Peyer's patch (tissue), 4 donors: ENCODE measurements around the gene TRIM14.

Experiments used
- CTCF ChIP-seq, 6 experiments: fragments of 450-650 bp in 4 of 6; fragments of 200-600 bp in 2 of 6; sonication (generic) in 1 of 6; IDR thresholded peaks; one replicate each; pipeline ENCODE4 v1.5.1; 2017 to 2019; ENCODE audit warnings: antibody characterized with exemption in 6 of 6, mild to moderate bottlenecking in 3 of 6, moderate library complexity in 1 of 6
- POLR2A ChIP-seq, 2 donors: fragments of 450-650 bp; IDR thresholded peaks; one replicate each; pipeline ENCODE4 v1.5.1; 2017; ENCODE audit warnings: antibody characterized with exemption in 2 of 2, mild to moderate bottlenecking in 2 of 2, moderate library complexity in 2 of 2

GRCh38 chr9:98086461-98086860 lies 32.6 kb downstream of the TRIM14 start:
- no peak for TF ChIP-seq POLR2A (IDR thresholded peaks at IDR 0.05)
- TF ChIP-seq CTCF (IDR thresholded peaks at IDR 0.05): no peak
